CD14-positive monocyte (primary cell): Measurements from ENCODE around the gene DNAI2. TPM values are rescaled to one million over a fixed set of nuclear protein-coding genes. Genes with fewer than 3 reads are reported as not detected.

Experiments used
- DNase-seq, 3 donors: peaks; one replicate each; pipeline ENCODE4 v3.0.0-alpha.2; 2011 to 2022
- H2AFZ ChIP-seq: 2 replicates; pipeline ENCODE4 v1.6.0; 2012; ENCODE audit warnings: mild to moderate bottlenecking, low read depth, low read length, inconsistent platforms; ENCODE audit not compliant: insufficient read depth, poor library complexity, severe bottlenecking
- H3K27ac ChIP-seq, 2 donors: 1 replicate in 1 of 2; 2 replicates in 1 of 2; pipeline ENCODE4 v1.5.1; 2012 to 2013; ENCODE audit warnings: low read length in 2 of 2, control low read depth in 1 of 2, inconsistent platforms in 1 of 2, low read depth in 1 of 2, mild to moderate bottlenecking in 1 of 2
- H3K27me3 ChIP-seq, 2 donors: one replicate each; pipeline versions ENCODE4 v1.6.0 to v1.6.1; 2011 to 2013; ENCODE audit warnings: low read length in 2 of 2; ENCODE audit not compliant: control insufficient read depth in 2 of 2, insufficient read depth in 2 of 2
- H3K36me3 ChIP-seq, 2 donors: replicated peaks in 1 of 2; 1 replicate in 1 of 2; 2 replicates in 1 of 2; pipeline versions ENCODE4 v1.5.1 to v1.6.1; 2012 to 2013; ENCODE audit warnings: low read length in 2 of 2, control low read depth in 1 of 2, inconsistent platforms in 1 of 2, mild to moderate bottlenecking in 1 of 2; ENCODE audit not compliant: insufficient read depth in 2 of 2, control insufficient read depth in 1 of 2
- H3K4me1 ChIP-seq, 2 donors: 1 replicate in 1 of 2; 2 replicates in 1 of 2; pipeline versions ENCODE4 v1.5.1 to v1.6.1; 2012 to 2013; ENCODE audit warnings: low read length in 2 of 2, control low read depth in 1 of 2, inconsistent platforms in 1 of 2, mild to moderate bottlenecking in 1 of 2, moderate library complexity in 1 of 2; ENCODE audit not compliant: insufficient read depth in 2 of 2, control insufficient read depth in 1 of 2
- H3K4me2 ChIP-seq: replicated peaks from 2 replicates; pipeline ENCODE3; 2012; ENCODE audit warnings: low read length, moderate library complexity, mild to moderate bottlenecking; ENCODE audit not compliant: poor library complexity, severe bottlenecking; ENCODE audit errors: extremely low read depth
- H3K4me3 ChIP-seq, 3 experiments: fragments of 200-600 bp in 1 of 3; sonication (generic) in 1 of 3; replicated peaks in 1 of 3; 1 replicate in 2 of 3; 2 replicates in 1 of 3; pipeline ENCODE4 v1.5.1; 2011 to 2013; ENCODE audit warnings: low read length in 3 of 3, mild to moderate bottlenecking in 3 of 3, control low read depth in 2 of 3, low read depth in 2 of 3, inconsistent platforms in 1 of 3, moderate library complexity in 1 of 3
- H3K79me2 ChIP-seq: 2 replicates; pipeline ENCODE4 v1.6.0; 2012; ENCODE audit warnings: mild to moderate bottlenecking, control low read depth, inconsistent platforms, low read length, moderate library complexity; ENCODE audit not compliant: insufficient read depth
- H3K9ac ChIP-seq: 2 replicates; pipeline ENCODE4 v1.6.0; 2017; ENCODE audit warnings: low read length, mild to moderate bottlenecking; ENCODE audit not compliant: insufficient read depth, poor library complexity, severe bottlenecking
- H3K9me3 ChIP-seq, 2 donors: replicated peaks in 1 of 2; 1 replicate in 1 of 2; 2 replicates in 1 of 2; pipeline versions ENCODE4 v1.5.1 to v1.6.1; 2012 to 2013; ENCODE audit warnings: low read length in 2 of 2, control low read depth in 1 of 2; ENCODE audit not compliant: control insufficient read depth in 1 of 2, insufficient read depth in 1 of 2
- H4K20me1 ChIP-seq: 2 replicates; pipeline ENCODE4 v1.6.0; 2012; ENCODE audit warnings: mild to moderate bottlenecking, low read length, control low read depth, moderate library complexity; ENCODE audit not compliant: insufficient read depth
- H3K27ac Mint-ChIP-seq, 7 donors: one replicate each; pipeline ENCODE4 v1.8.0; 2020; ENCODE audit warnings: mild to moderate bottlenecking in 7 of 7, mixed read lengths in 7 of 7, moderate library complexity in 6 of 7, inconsistent platforms in 2 of 7
- H3K27me3 Mint-ChIP-seq, 3 donors: one replicate each; pipeline ENCODE4 v1.8.0; 2021 to 2022; ENCODE audit warnings: low read depth in 3 of 3, mild to moderate bottlenecking in 3 of 3, mixed read lengths in 3 of 3, moderate library complexity in 3 of 3, inconsistent platforms in 1 of 3
- H3K36me3 Mint-ChIP-seq, 2 donors: one replicate each; pipeline ENCODE4 v1.8.0; 2020; ENCODE audit warnings: mixed read lengths in 2 of 2, inconsistent platforms in 1 of 2, mild to moderate bottlenecking in 1 of 2
- H3K4me1 Mint-ChIP-seq: one replicate; pipeline ENCODE4 v1.8.0; 2020; ENCODE audit warnings: mild to moderate bottlenecking, mixed read lengths
- H3K4me3 Mint-ChIP-seq, 2 donors: one replicate each; pipeline ENCODE4 v1.8.0; 2020; ENCODE audit warnings: mild to moderate bottlenecking in 2 of 2, mixed read lengths in 2 of 2, moderate library complexity in 1 of 2
- H3K9me3 Mint-ChIP-seq, 7 donors: one replicate each; pipeline ENCODE4 v1.8.0; 2020 to 2022; ENCODE audit warnings: mixed read lengths in 7 of 7, mild to moderate bottlenecking in 6 of 7, moderate library complexity in 6 of 7, inconsistent platforms in 2 of 7
- WGBS: methylation state at CpG from one replicate; pipeline ENCODE4 v1.1.5; 2013; ENCODE audit warnings: missing lambda C conversion rate; ENCODE audit not compliant: insufficient coverage; 5-methylcytosine and 5-hydroxymethylcytosine counted together
- intact Hi-C, 2 donors: fragments of 100-400 bp; cut with micrococcal nuclease; formaldehyde crosslinking; loops; one replicate each; pipeline versions ENCODE4 v1.15.0 to v1.15.1; 2023
- polyA plus RNA-seq, 3 donors: library from polyadenylated mRNA; depleted of rRNA in 1 of 3; unstranded in 2 of 3; stranded (reverse) in 1 of 3; fragments of 300-500 nt in 2 of 3; fragments of >200 nt in 1 of 3; fragmentation: Illumina TruSeq in 2 of 3; gene quantifications; 1 replicate in 2 of 3; 2 replicates in 1 of 3; pipeline ENCODE4 v1.2.3, GENCODE V29; 2012 to 2021
- TF ChIP-seq, protein P1 (sequence below): fragments of 200-600 bp; IDR thresholded peaks from one replicate; pipeline ENCODE4 v1.8.0; 2022; ENCODE audit warnings: antibody characterized with exemption, mild to moderate bottlenecking

The DNAI2 gene
- polyA plus RNA-seq, 3 donors = 0.07 TPM; not detected in 2

DNA sequence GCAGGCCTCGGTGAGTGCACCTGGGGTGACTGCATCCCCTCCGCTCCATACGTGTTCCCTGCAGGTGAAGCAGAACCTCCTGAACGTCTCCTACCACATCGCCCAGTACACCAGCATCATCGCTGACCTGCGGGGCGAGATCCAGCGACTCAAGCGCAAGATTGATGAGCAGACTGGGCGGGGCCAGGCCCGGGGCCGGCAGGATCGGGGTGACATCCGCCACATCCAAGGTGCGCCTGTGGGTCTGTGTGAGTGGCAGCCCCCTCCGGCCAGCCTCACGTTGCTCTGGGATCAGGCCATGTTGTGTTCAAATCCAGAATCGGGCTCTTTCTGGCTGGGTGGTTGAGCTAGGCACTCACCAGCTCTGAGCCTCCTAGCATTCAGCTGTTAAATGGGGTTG is 75.1 kb downstream of the DNAI2 start:
- peak overlapping the region in 1 of 2 donors; percentile 10 for H3K4me3 Mint-ChIP-seq
- Histone ChIP-seq H3K9ac (no peak overlapping the region), H3K4me2 (no peak overlapping the region), H2AFZ (no peak overlapping the region), H3K79me2 (no peaks in the 10 kb centered on the region), H3K4me3 (no peak overlapping the region), H3K27me3 (peaks cover 13 to 37% of the 10 kb centered on the region in 2 donors), H3K9me3 (peaks cover 0 to 3% of the 10 kb centered on the region in 2 donors), H3K27ac (no peak overlapping the region), H3K36me3 (no peaks in the 10 kb centered on the region), H3K4me1 (peaks cover 0 to 3% of the 10 kb centered on the region in 2 donors), H4K20me1 (no peaks in the 10 kb centered on the region)
- H3K4me1 Mint-ChIP-seq = peaks cover 4% of the 10 kb centered on the region
- H3K27me3 Mint-ChIP-seq = peaks cover 44 to 53% (median 45%) of the 10 kb centered on the region in 3 donors
- no peak for DNase-seq
- TF ChIP-seq, protein P1, sequence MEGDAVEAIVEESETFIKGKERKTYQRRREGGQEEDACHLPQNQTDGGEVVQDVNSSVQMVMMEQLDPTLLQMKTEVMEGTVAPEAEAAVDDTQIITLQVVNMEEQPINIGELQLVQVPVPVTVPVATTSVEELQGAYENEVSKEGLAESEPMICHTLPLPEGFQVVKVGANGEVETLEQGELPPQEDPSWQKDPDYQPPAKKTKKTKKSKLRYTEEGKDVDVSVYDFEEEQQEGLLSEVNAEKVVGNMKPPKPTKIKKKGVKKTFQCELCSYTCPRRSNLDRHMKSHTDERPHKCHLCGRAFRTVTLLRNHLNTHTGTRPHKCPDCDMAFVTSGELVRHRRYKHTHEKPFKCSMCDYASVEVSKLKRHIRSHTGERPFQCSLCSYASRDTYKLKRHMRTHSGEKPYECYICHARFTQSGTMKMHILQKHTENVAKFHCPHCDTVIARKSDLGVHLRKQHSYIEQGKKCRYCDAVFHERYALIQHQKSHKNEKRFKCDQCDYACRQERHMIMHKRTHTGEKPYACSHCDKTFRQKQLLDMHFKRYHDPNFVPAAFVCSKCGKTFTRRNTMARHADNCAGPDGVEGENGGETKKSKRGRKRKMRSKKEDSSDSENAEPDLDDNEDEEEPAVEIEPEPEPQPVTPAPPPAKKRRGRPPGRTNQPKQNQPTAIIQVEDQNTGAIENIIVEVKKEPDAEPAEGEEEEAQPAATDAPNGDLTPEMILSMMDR = no peak
- H3K27ac Mint-ChIP-seq = peak overlapping the region in 1 of 7 donors; percentile 58
- peaks cover 0 to 7% (median 0%) of the 10 kb centered on the region in 7 donors for H3K9me3 Mint-ChIP-seq
- whole genome bisulfite sequencing = 89% methylated on average over 19 of the region's 19 CpGs
- intact Hi-C loops = no loop called here
- H3K36me3 Mint-ChIP-seq = no peaks in the 10 kb centered on the region

DNA sequence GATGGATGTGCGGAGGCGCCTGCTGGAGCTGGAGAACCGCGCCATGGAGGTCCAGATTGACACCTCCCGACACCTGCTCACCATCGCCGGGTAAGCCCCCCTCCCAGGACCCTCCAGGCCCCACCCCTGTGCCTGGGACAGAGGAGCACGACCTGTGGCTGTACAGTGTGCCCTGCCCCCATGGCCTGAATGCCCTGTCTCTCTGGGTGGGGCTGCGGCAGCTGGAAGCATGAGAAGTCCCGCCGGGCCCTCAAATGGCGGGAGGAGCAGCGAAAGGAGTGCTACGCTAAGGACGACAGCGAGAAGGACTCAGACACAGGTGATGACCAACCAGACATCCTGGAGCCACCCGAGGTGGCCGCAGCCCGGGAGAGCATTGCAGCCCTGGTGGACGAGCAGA is 76.5 kb downstream of the DNAI2 start:
- Histone ChIP-seq H2AFZ (no peak overlapping the region), H4K20me1 (no peaks in the 10 kb centered on the region), H3K36me3 (no peaks in the 10 kb centered on the region), H3K9ac (no peak overlapping the region), H3K4me1 (peaks cover 0 to 6% of the 10 kb centered on the region in 2 donors), H3K4me3 (no peak overlapping the region), H3K27ac (no peak overlapping the region), H3K79me2 (no peaks in the 10 kb centered on the region), H3K27me3 (peaks cover 13 to 51% of the 10 kb centered on the region in 2 donors), H3K9me3 (peaks cover 0 to 3% of the 10 kb centered on the region in 2 donors), H3K4me2 (no peak overlapping the region)
- DNase-seq = no peak
- Mint-ChIP-seq H3K4me3 (peak overlapping the region in 1 of 2 donors; percentile 28), H3K27ac (peak overlapping the region in 1 of 7 donors; percentile 34), H3K4me1 (peaks cover 6% of the 10 kb centered on the region), H3K27me3 (peaks cover 52 to 63% (median 58%) of the 10 kb centered on the region in 3 donors), H3K9me3 (peaks cover 0 to 7% (median 0%) of the 10 kb centered on the region in 7 donors), H3K36me3 (no peaks in the 10 kb centered on the region)
- 89% methylated on average over 18 of the region's 20 CpGs for WGBS
- intact Hi-C loops = loop anchor here (5.0 to 10.0 kb wide), 2 partner anchors 46 to 138 kb away; partner anchors contain the start of gene TTYH2 (in 1 of the 2)
- TF ChIP-seq, protein P1 = no peak
